Testis (tissue), 3 donors: ENCODE results near the gene SET. TPM values are rescaled to one million over a fixed set of nuclear protein-coding genes. Genes with fewer than 3 reads are reported as not detected.

Experiments
- DNase-seq: peaks from one replicate; pipeline ENCODE4 v3.0.0-alpha.2; 2019
- H3K27ac ChIP-seq, 2 donors: fragments of 200-600 bp; sonication (generic); one replicate each; pipeline ENCODE4 v1.5.1; 2019
- H3K27me3 ChIP-seq: fragments of 200-600 bp; sonication (generic); one replicate; pipeline ENCODE4 v1.5.1; 2019
- H3K36me3 ChIP-seq: fragments of 200-600 bp; sonication (generic); one replicate; pipeline ENCODE4 v1.5.1; 2017; ENCODE audit warnings: low read depth; ENCODE audit errors: missing control alignments
- H3K4me1 ChIP-seq: fragments of 200-600 bp; sonication (generic); one replicate; pipeline ENCODE4 v1.5.1; 2019
- H3K4me3 ChIP-seq, 2 donors: fragments of 200-600 bp; sonication (generic); one replicate each; pipeline ENCODE4 v1.5.1; 2017 to 2019
- H3K9me3 ChIP-seq: fragments of 200-600 bp; sonication (generic); one replicate; pipeline ENCODE4 v1.5.1; 2017
- POLR2A ChIP-seq: fragments of 450-650 bp; IDR thresholded peaks from one replicate; pipeline ENCODE4 v1.6.1; 2017; ENCODE audit warnings: antibody characterized with exemption, mild to moderate bottlenecking, moderate library complexity
- WGBS, 2 donors: methylation state at CpG; one replicate each; pipeline ENCODE4 v1.1.5; 2018; 5-methylcytosine and 5-hydroxymethylcytosine counted together
- intact Hi-C: fragments of 100-400 bp; cut with DNase I; formaldehyde crosslinking; loops from one replicate; pipeline ENCODE4 v1.15.1; 2023; ENCODE audit warnings: low total_unique reads
- polyA plus RNA-seq: library from polyadenylated mRNA; stranded (reverse); fragments of 350-450 nt; fragmentation: Illumina TruSeq; extraction: RNeasy Lipid Tissue Mini Kit (QIAGEN cat#74804); gene quantifications from one replicate; pipeline ENCODE4 v1.2.3, GENCODE V29; 2014; ENCODE audit warnings: low read depth, low replicate concordance; ENCODE audit not compliant: insufficient read depth
- total RNA-seq, 2 donors: library from RNA; depleted of rRNA; stranded (reverse); fragments of >200 nt; gene quantifications; one replicate each; pipeline ENCODE4 v1.2.3, GENCODE V29; 2016
- TF ChIP-seq, protein P1 (sequence below), 3 experiments: fragments of 450-650 bp in 2 of 3; fragments of 200-600 bp in 1 of 3; sonication (generic) in 1 of 3; IDR thresholded peaks; one replicate each; pipeline ENCODE4 v1.5.1; 2016 to 2019; ENCODE audit warnings: antibody characterized with exemption in 3 of 3, mild to moderate bottlenecking in 2 of 3, moderate library complexity in 1 of 3

Gene SET
- total and polyA plus RNA-seq, 3 donors from 2014 or later: 113 to 159 (median 142) TPM

DNA sequence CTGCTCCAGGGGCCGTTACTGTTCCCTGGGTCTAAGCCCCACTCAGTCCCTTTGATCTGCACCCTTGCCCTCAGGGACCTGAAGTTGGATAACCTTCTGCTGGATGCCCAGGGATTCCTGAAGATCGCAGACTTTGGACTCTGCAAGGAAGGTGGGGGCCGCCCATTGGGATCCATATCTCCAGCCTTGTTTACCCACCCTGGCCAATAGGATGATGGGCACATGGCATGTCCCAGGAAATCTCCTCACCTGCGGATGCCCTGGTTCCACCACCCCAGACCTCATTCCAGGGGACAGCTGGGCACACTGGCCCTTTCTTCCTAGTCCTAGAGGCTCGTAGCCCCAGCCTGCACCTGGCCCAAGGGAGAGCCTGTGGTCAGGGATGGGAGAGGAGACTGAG, 29.5 kb downstream of the SET start:
- WGBS, 2 donors: 83 to 89% methylated on average over 3 to 5 of the region's 5 CpGs
- Histone ChIP-seq H3K9me3 (no peaks in the 10 kb centered on the region), H3K4me1 (no peaks in the 10 kb centered on the region), H3K4me3 (no peak overlapping the region), H3K27ac (no peak overlapping the region), H3K27me3 (no peaks in the 10 kb centered on the region), H3K36me3 (no peaks in the 10 kb centered on the region)
- intact Hi-C loops: no loop called here
- TF ChIP-seq, protein P1, sequence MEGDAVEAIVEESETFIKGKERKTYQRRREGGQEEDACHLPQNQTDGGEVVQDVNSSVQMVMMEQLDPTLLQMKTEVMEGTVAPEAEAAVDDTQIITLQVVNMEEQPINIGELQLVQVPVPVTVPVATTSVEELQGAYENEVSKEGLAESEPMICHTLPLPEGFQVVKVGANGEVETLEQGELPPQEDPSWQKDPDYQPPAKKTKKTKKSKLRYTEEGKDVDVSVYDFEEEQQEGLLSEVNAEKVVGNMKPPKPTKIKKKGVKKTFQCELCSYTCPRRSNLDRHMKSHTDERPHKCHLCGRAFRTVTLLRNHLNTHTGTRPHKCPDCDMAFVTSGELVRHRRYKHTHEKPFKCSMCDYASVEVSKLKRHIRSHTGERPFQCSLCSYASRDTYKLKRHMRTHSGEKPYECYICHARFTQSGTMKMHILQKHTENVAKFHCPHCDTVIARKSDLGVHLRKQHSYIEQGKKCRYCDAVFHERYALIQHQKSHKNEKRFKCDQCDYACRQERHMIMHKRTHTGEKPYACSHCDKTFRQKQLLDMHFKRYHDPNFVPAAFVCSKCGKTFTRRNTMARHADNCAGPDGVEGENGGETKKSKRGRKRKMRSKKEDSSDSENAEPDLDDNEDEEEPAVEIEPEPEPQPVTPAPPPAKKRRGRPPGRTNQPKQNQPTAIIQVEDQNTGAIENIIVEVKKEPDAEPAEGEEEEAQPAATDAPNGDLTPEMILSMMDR (IDR thresholded peaks at IDR 0.05): no peak
- no peak for TF ChIP-seq POLR2A
- no peak for DNase-seq

DNA sequence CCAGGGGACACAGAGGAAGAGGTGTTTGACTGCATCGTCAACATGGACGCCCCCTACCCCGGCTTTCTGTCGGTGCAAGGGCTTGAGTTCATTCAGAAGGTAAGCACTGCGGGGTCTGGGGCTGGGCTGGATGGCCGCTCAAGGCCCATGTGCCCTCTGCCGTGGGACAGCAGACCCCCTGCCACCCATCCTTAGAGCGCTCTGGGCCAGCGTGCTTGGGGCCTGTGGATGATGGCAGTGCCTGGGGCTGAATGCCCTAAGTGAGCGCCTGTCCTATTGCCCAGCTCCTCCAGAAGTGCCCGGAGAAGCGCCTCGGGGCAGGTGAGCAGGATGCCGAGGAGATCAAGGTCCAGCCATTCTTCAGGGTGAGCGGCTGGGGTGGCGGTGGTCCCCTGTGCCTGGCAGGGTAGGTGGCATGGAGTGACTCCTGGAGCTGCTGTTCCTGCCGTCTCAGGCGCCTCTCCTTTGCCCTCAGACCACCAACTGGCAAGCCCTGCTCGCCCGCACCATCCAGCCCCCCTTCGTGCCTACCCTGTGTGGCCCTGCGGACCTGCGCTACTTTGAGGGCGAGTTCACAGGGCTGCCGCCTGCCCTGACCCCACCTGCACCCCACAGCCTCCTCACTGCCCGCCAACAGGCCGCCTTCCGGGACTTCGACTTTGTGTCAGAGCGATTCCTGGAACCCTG, 31.0 kb downstream of the SET start:
- intact Hi-C loops: no loop called here
- TF ChIP-seq, protein P1 (IDR thresholded peaks at IDR 0.05): no peak
- TF ChIP-seq POLR2A: no peak
- no peak for DNase-seq
- H3K4me1 ChIP-seq: peaks cover 7% of the 10 kb centered on the region
- H3K9me3 ChIP-seq: no peaks in the 10 kb centered on the region
- H3K27ac ChIP-seq: no peak overlapping the region
- H3K4me3 ChIP-seq: no peak overlapping the region
- no peaks in the 10 kb centered on the region for H3K27me3 ChIP-seq
- WGBS, 2 donors: 89 to 96% methylated on average over 14 to 30 of the region's 30 CpGs
- no peaks in the 10 kb centered on the region for H3K36me3 ChIP-seq

DNA sequence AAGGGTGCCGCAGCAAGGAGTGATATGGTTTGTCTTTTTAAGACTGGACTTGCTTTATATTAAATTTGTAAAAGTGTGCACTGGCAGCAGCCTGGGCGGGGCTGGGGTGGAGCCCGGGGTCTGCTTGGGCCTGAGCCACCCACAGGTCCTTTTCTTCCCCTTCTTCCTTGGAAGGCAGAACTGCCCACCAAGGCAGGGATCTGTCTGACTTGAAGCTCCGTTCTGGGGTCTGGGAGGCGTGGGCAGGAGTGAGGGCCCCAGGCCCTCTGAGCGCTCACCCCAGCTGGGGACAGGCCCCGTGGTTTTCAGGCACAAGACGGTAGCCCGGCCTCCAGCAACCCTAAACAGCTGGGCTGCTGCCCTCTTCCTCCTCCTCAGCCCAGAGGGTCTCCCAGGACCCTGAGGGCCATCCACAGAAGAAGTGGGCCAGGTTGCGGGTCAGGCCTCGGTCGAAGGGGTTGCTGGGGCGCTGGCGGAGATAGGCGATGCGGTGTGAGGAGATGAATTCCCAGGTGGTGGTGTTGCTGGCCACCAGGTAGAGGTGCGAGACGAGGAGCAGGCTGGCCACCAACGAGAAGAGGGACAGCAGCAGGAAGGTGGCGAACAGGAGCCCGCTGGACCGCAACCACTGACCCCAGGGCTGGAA, 31.9 kb downstream of the SET start:
- Histone ChIP-seq H3K4me3 (no peak overlapping the region), H3K27me3 (no peaks in the 10 kb centered on the region), H3K4me1 (peaks cover 8% of the 10 kb centered on the region), H3K27ac (no peak overlapping the region), H3K9me3 (no peaks in the 10 kb centered on the region), H3K36me3 (no peaks in the 10 kb centered on the region)
- intact Hi-C loops: no loop called here
- no peak for DNase-seq
- 89 to 92% methylated on average over 19 to 22 of the region's 22 CpGs for WGBS, 2 donors
- TF ChIP-seq, protein P1 (IDR thresholded peaks at IDR 0.05): no peak
- no peak for TF ChIP-seq POLR2A

DNA sequence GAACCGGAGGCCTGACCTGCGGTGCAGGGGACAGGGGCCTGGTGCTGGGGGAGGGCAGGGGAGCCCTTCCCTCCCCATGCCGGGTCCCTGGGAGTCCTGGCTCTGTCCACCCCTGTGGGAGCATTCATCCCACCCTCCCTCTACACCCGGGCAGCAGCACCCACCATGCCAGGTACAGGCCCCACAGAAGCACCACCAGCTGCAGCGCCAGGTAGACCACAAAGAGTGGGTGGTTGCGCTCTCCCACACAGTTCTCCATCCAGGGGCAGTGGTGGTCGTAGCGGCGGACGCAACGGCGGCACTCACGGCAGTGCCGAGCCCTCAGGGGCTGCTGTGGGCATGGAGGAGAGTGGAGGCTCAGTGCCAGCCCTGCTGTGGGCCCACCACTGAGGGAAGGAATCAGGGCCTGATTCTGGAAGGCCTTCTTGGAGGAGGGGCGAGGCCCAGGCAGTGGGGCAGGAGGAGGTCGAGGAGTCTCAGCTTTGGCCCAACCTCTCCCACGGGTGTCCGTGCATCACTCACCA, 32.5 kb downstream of the SET start:
- Histone ChIP-seq H3K36me3 (no peaks in the 10 kb centered on the region), H3K27me3 (no peaks in the 10 kb centered on the region), H3K9me3 (no peaks in the 10 kb centered on the region), H3K4me1 (peaks cover 8% of the 10 kb centered on the region), H3K4me3 (no peak overlapping the region), H3K27ac (no peak overlapping the region)
- TF ChIP-seq POLR2A: no peak
- TF ChIP-seq, protein P1 (IDR thresholded peaks at IDR 0.05): no peak
- WGBS, 2 donors: 88 to 92% methylated on average over 5 to 18 of the region's 18 CpGs
- DNase-seq: no peak
- intact Hi-C loops: no loop called here
